IMR-90 (cell line): Measurements from ENCODE around the gene AIMP1. TPM values are rescaled to one million over a fixed set of nuclear protein-coding genes. Genes with fewer than 3 reads are reported as not detected.

Experiments used
- ATAC-seq: fragments of 200-7000 bp; cut with Tn5 transposase; 2 replicates; pipeline ENCODE4 v1.9.1; 2020; ENCODE audit warnings: low read depth, mild to moderate bottlenecking, moderate library complexity
- BruUV-seq: library from RNA; stranded (reverse); fragments of 400-500 nt; replicated peaks from 2 replicates; lab custom pipeline; 2021; lab: Mats Ljungman, UMichigan
- CTCF ChIA-PET: fragments of 300-600 bp; formaldehyde crosslinking; extraction: SDS; loops from one replicate; lab custom pipeline; 2021; ENCODE audit warnings: antibody characterized with exemption; lab: Yijun Ruan, JAX
- POLR2A ChIA-PET: fragments of 300-600 bp; sonication (Branson Sonifier 250); formaldehyde crosslinking; loops from one replicate; lab custom pipeline; 2022; ENCODE audit warnings: antibody characterized with exemption; ENCODE audit not compliant: unreplicated experiment; lab: Charles Lee
- DNase-seq: peaks from one replicate; pipeline ENCODE4 v3.0.0; 2013
- H2AFZ ChIP-seq: replicated peaks from 2 replicates; pipeline ENCODE3; 2013; ENCODE audit warnings: low read length, mild to moderate bottlenecking; ENCODE audit not compliant: poor library complexity
- H2AK5ac ChIP-seq: 2 replicates; pipeline ENCODE4 v1.6.1; 2013; ENCODE audit warnings: low read depth, low read length, inconsistent platforms
- H2AK9ac ChIP-seq: replicated peaks from 2 replicates; pipeline ENCODE3; 2013; ENCODE audit warnings: mild to moderate bottlenecking, low read depth, low read length, moderate library complexity; ENCODE audit not compliant: poor library complexity
- H2BK120ac ChIP-seq: 2 replicates; pipeline ENCODE4 v1.6.1; 2013; ENCODE audit warnings: low read depth, low read length, inconsistent platforms
- H2BK15ac ChIP-seq: 3 replicates; pipeline ENCODE4 v1.6.1; 2013; ENCODE audit warnings: low read depth, low read length, inconsistent platforms
- H2BK20ac ChIP-seq: 2 replicates; pipeline ENCODE4 v1.6.1; 2013; ENCODE audit warnings: low read depth, mild to moderate bottlenecking, inconsistent platforms, low read length, moderate library complexity
- H2BK5ac ChIP-seq: 2 replicates; pipeline ENCODE4 v1.6.1; 2013; ENCODE audit warnings: mild to moderate bottlenecking, low read depth, low read length, inconsistent platforms; ENCODE audit not compliant: poor library complexity, severe bottlenecking
- H3K14ac ChIP-seq: replicated peaks from 2 replicates; pipeline ENCODE4 v1.6.1; 2013; ENCODE audit warnings: low read depth, low read length, inconsistent platforms
- H3K18ac ChIP-seq: 2 replicates; pipeline ENCODE4 v1.6.1; 2013; ENCODE audit warnings: low read depth, low read length, control low read depth
- H3K23ac ChIP-seq: 2 replicates; pipeline ENCODE4 v1.6.1; 2013; ENCODE audit warnings: low read depth, low read length, inconsistent platforms
- H3K27ac ChIP-seq: 2 replicates; pipeline ENCODE4 v1.5.1; 2013; ENCODE audit warnings: mild to moderate bottlenecking, control low read depth, low read length; ENCODE audit not compliant: insufficient read depth
- H3K27me3 ChIP-seq: 2 replicates; pipeline ENCODE4 v1.6.1; 2013; ENCODE audit warnings: low read length; ENCODE audit not compliant: control insufficient read depth, insufficient read depth
- H3K36me3 ChIP-seq: 2 replicates; pipeline ENCODE4 v1.6.1; 2013; ENCODE audit warnings: low read length, mixed read lengths; ENCODE audit not compliant: control insufficient read depth, insufficient read depth
- H3K4ac ChIP-seq: 2 replicates; pipeline ENCODE4 v1.6.1; 2013; ENCODE audit warnings: low read depth, low read length, inconsistent platforms
- H3K4me1 ChIP-seq: 2 replicates; pipeline ENCODE4 v1.6.1; 2013; ENCODE audit warnings: low read length, mixed read lengths; ENCODE audit not compliant: control insufficient read depth, insufficient read depth
- H3K4me2 ChIP-seq: 2 replicates; pipeline ENCODE4 v1.6.1; 2013; ENCODE audit warnings: low read depth, mild to moderate bottlenecking, control low read depth, low read length, moderate library complexity
- H3K4me3 ChIP-seq: 2 replicates; pipeline ENCODE4 v1.5.1; 2013; ENCODE audit warnings: low read depth, mild to moderate bottlenecking, control low read depth, low read length, moderate library complexity; ENCODE audit not compliant: insufficient read depth
- H3K56ac ChIP-seq: 2 replicates; pipeline ENCODE4 v1.6.1; 2013; ENCODE audit warnings: low read length, inconsistent platforms; ENCODE audit not compliant: insufficient read depth; ENCODE audit errors: extremely low read depth
- H3K79me1 ChIP-seq, 2 experiments: 2 replicates each; pipeline ENCODE4 v1.6.1; 2013; ENCODE audit warnings: low read length in 2 of 2, inconsistent platforms in 1 of 2, low read depth in 1 of 2
- H3K9ac ChIP-seq: 2 replicates; pipeline ENCODE4 v1.6.1; 2013; ENCODE audit warnings: low read depth, low read length, control low read depth
- H3K9me1 ChIP-seq: 2 replicates; pipeline ENCODE4 v1.6.1; 2013; ENCODE audit warnings: low read length, inconsistent platforms; ENCODE audit not compliant: insufficient read depth
- H3K9me3 ChIP-seq: 2 replicates; pipeline ENCODE4 v1.6.1; 2013; ENCODE audit warnings: low read length; ENCODE audit not compliant: control insufficient read depth, insufficient read depth
- H4K20me1 ChIP-seq: 2 replicates; pipeline ENCODE4 v1.6.1; 2013; ENCODE audit warnings: low read length, inconsistent platforms; ENCODE audit not compliant: insufficient read depth
- H4K5ac ChIP-seq: 2 replicates; pipeline ENCODE4 v1.6.1; 2013; ENCODE audit warnings: mild to moderate bottlenecking, low read depth, low read length, control low read depth
- H4K8ac ChIP-seq, 2 experiments: 2 replicates each; pipeline ENCODE4 v1.6.1; 2013; ENCODE audit warnings: low read depth in 2 of 2, low read length in 2 of 2, control low read depth in 1 of 2, inconsistent platforms in 1 of 2
- H4K91ac ChIP-seq: 2 replicates; pipeline ENCODE4 v1.6.1; 2013; ENCODE audit warnings: low read depth, low read length, inconsistent platforms; ENCODE audit not compliant: insufficient read depth
- BHLHE40 ChIP-seq: fragments of 150-350 bp; IDR thresholded peaks from 2 replicates; pipeline ENCODE4 v1.6.1; 2016; ENCODE audit warnings: mild to moderate bottlenecking, low read depth, low read length
- CEBPB ChIP-seq: IDR thresholded peaks from 2 replicates; pipeline ENCODE4 v1.6.1; 2012; ENCODE audit warnings: low read depth, low read length, improper control_type of control experiment
- CHD1 ChIP-seq: IDR thresholded peaks from 2 replicates; pipeline ENCODE4 v1.6.1; 2012; ENCODE audit warnings: low read depth, low read length, improper control_type of control experiment
- ELK1 ChIP-seq: fragments of 150-350 bp; IDR thresholded peaks from 2 replicates; pipeline ENCODE4 v1.6.1; 2016; ENCODE audit warnings: low read depth, mild to moderate bottlenecking, low read length, moderate library complexity, borderline replicate concordance
- FOS ChIP-seq: fragments of 150-350 bp; IDR thresholded peaks from 2 replicates; pipeline ENCODE4 v1.6.1; 2016; ENCODE audit warnings: low read depth, low read length
- MAFK ChIP-seq: IDR thresholded peaks from 2 replicates; pipeline ENCODE4 v1.6.1; 2012; ENCODE audit warnings: low read depth, low read length, improper control_type of control experiment
- MAZ ChIP-seq: IDR thresholded peaks from 2 replicates; pipeline ENCODE4 v1.6.1; 2012; ENCODE audit warnings: low read depth, mild to moderate bottlenecking, low read length, improper control_type of control experiment, moderate library complexity, borderline replicate concordance
- MXI1 ChIP-seq: IDR thresholded peaks from 2 replicates; pipeline ENCODE4 v1.6.1; 2012; ENCODE audit warnings: low read depth, mild to moderate bottlenecking, low read length, moderate library complexity, borderline replicate concordance
- NFE2L2 ChIP-seq: fragments of 150-350 bp; IDR thresholded peaks from 2 replicates; pipeline ENCODE4 v1.6.1; 2016; ENCODE audit warnings: low read depth, mild to moderate bottlenecking, low read length
- POLR2A ChIP-seq: IDR thresholded peaks from 2 replicates; pipeline ENCODE4 v1.6.1; 2012; ENCODE audit warnings: mild to moderate bottlenecking, low read depth, low read length
- RAD21 ChIP-seq: IDR thresholded peaks from 2 replicates; pipeline ENCODE4 v1.6.1; 2012; ENCODE audit warnings: low read length, improper control_type of control experiment
- RCOR1 ChIP-seq: IDR thresholded peaks from 2 replicates; pipeline ENCODE4 v1.6.1; 2012; ENCODE audit warnings: mild to moderate bottlenecking, low read length, improper control_type of control experiment; ENCODE audit not compliant: insufficient replicate concordance
- RFX5 ChIP-seq: IDR thresholded peaks from 2 replicates; pipeline ENCODE4 v1.8.0; 2012; ENCODE audit warnings: low read depth, mild to moderate bottlenecking, low read length, moderate library complexity
- SMC3 ChIP-seq: fragments of 150-350 bp; IDR thresholded peaks from 2 replicates; pipeline ENCODE4 v1.6.1; 2016; ENCODE audit warnings: low read depth, mild to moderate bottlenecking, antibody characterized with exemption, low read length, moderate library complexity
- USF2 ChIP-seq: fragments of 150-350 bp; IDR thresholded peaks from 2 replicates; pipeline ENCODE4 v1.6.1; 2017; ENCODE audit warnings: mild to moderate bottlenecking, antibody characterized with exemption, low read length, low read depth
- whole genome bisulfite sequencing, 2 experiments: methylation state at CpG; one replicate each; pipeline versions ENCODE4 v1.1.5 to v1.1.7; 2013; ENCODE audit warnings: missing lambda C conversion rate in 2 of 2; ENCODE audit not compliant: insufficient read length in 1 of 2; ENCODE audit errors: extremely low coverage in 2 of 2; 5-methylcytosine and 5-hydroxymethylcytosine counted together
- dilution Hi-C: fragments of 300-500 bp; cut with HindIII; formaldehyde crosslinking; loops from one replicate; pipeline ENCODE4 v1.14.3; 2018; ENCODE audit warnings: low sequenced_read_pairs; ENCODE audit not compliant: unreplicated experiment
- in situ Hi-C: fragments of 300-500 bp; cut with MboI; formaldehyde crosslinking; loops from 3 replicates; pipeline ENCODE4 v1.14.3; 2019; ENCODE audit warnings: low sequenced_read_pairs, inconsistent platforms, mixed read lengths
- intact Hi-C: fragments of 100-400 bp; cut with micrococcal nuclease; formaldehyde crosslinking; loops from 2 replicates; pipeline ENCODE4 v1.10.0; 2022
- polyA plus RNA-seq, 3 experiments: library from polyadenylated mRNA; depleted of rRNA; stranded (reverse); fragments of >200 nt; gene quantifications; 2 replicates each; pipeline ENCODE4 v1.2.3, GENCODE V29; 2012; ENCODE audit warnings: low replicate concordance in 1 of 3
- total RNA-seq: library from RNA; depleted of rRNA; stranded (reverse); fragments of >200 nt; gene quantifications from 2 replicates; pipeline ENCODE4 v1.2.3, GENCODE V29; 2012
- TF ChIP-seq, protein P1 (sequence below): conservative IDR thresholded peaks from 2 replicates; pipeline ENCODE4 v1.5.1; 2012; ENCODE audit warnings: mild to moderate bottlenecking, low read depth, low read length, improper control_type of control experiment

AIMP1 gene
- total and polyA plus RNA-seq, 2 of the 4 experiments (the other 2 are of a cell fraction): 11.8 to 21.4 TPM

DNA sequence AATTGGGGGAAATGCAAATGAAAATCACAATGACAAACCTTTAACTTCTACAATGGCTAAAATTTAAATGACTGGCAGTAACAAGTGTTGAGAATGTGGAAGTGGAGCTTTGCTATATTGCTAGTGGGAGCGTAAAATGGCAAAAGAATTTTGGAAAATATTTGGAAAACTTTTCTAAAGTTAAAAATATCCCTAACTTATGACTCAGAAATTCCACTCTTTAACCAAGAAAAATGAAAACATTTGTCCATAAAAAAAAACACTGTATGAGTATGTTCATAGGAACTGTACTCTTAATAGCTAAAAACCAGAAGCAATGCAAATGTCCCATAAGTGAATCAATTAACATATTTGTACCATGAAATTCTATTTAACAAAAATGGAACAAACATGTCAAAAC lies 4.0 kb upstream of the AIMP1 start:
- H3K79me1 ChIP-seq: peaks cover 17 to 31% of the 10 kb centered on the region in 2 experiments
- no peak overlapping the region for H2BK120ac ChIP-seq
- no peak overlapping the region for H2AK9ac ChIP-seq
- no peaks in the 10 kb centered on the region for H3K9me1 ChIP-seq
- H3K4ac ChIP-seq: no peak overlapping the region
- H4K5ac ChIP-seq: no peak overlapping the region
- CTCF ChIA-PET: interaction anchor here (1.2 kb wide), 1 partner anchor 46 kb away, joined by 4 read pairs; no protein-coding TSS in a partner anchor
- POLR2A ChIA-PET: no interaction called here
- no peaks in the 10 kb centered on the region for H3K9me3 ChIP-seq
- H3K56ac ChIP-seq: no peak overlapping the region
- DNase-seq (peak; percentile 52), ATAC-seq (no peak)
- H2BK15ac ChIP-seq: no peak overlapping the region
- no peak overlapping the region for H3K27ac ChIP-seq
- peaks cover 1% of the 10 kb centered on the region; the same call in 1 of the 2 replicates for H3K36me3 ChIP-seq
- H3K18ac ChIP-seq: no peak overlapping the region
- H3K4me2 ChIP-seq: peak overlapping the region; percentile 64; the same call in 1 of the 2 replicates
- no peak overlapping the region for H2BK20ac ChIP-seq
- no peaks in the 10 kb centered on the region for H3K27me3 ChIP-seq
- no peak overlapping the region for H2BK5ac ChIP-seq
- H2AK5ac ChIP-seq: no peak overlapping the region
- H3K23ac ChIP-seq: no peak overlapping the region
- no peak overlapping the region for H4K91ac ChIP-seq
- H3K9ac ChIP-seq: no peak overlapping the region
- no CpG with 5 or more reads among the region's 1 CpG for WGBS, 2 experiments
- intact Hi-C loops (no loop called here), dilution Hi-C loops (no loop called here), in situ Hi-C loops (no loop called here)
- TF ChIP-seq POLR2A (no peak), RAD21 (no peak), MAZ (no peak), CHD1 (no peak), ELK1 (no peak), FOS (no peak), NFE2L2 (no peak), CEBPB (no peak), USF2 (no peak), BHLHE40 (no peak), MAFK (no peak), MXI1 (no peak), RCOR1 (no peak), RFX5 (no peak), SMC3 (no peak)
- TF ChIP-seq, protein P1, sequence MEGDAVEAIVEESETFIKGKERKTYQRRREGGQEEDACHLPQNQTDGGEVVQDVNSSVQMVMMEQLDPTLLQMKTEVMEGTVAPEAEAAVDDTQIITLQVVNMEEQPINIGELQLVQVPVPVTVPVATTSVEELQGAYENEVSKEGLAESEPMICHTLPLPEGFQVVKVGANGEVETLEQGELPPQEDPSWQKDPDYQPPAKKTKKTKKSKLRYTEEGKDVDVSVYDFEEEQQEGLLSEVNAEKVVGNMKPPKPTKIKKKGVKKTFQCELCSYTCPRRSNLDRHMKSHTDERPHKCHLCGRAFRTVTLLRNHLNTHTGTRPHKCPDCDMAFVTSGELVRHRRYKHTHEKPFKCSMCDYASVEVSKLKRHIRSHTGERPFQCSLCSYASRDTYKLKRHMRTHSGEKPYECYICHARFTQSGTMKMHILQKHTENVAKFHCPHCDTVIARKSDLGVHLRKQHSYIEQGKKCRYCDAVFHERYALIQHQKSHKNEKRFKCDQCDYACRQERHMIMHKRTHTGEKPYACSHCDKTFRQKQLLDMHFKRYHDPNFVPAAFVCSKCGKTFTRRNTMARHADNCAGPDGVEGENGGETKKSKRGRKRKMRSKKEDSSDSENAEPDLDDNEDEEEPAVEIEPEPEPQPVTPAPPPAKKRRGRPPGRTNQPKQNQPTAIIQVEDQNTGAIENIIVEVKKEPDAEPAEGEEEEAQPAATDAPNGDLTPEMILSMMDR: no peak
- no peak overlapping the region for H2AFZ ChIP-seq
- BruUV-seq: no TSS peak
- H4K8ac ChIP-seq: no peak overlapping the region
- peaks cover 1% of the 10 kb centered on the region; the same call in 1 of the 2 replicates for H3K4me1 ChIP-seq
- H3K4me3 ChIP-seq: no peak overlapping the region
- H3K14ac ChIP-seq: no peak overlapping the region
- H4K20me1 ChIP-seq: no peaks in the 10 kb centered on the region
